Kidney epithelial cell (primary cell): ENCODE measurements around the gene CORT. TPM values are rescaled to one million over a fixed set of nuclear protein-coding genes. Genes with fewer than 3 reads are reported as not detected.

Experiments
- DNase-seq: peaks from one replicate; pipeline ENCODE4 v3.0.0-alpha.2; 2010; ENCODE audit warnings: low read depth
- H3K27me3 ChIP-seq: 2 replicates; pipeline ENCODE4 v1.6.0; 2011; ENCODE audit warnings: low read length; ENCODE audit not compliant: control insufficient read depth, insufficient read depth
- H3K36me3 ChIP-seq: 2 replicates; pipeline ENCODE4 v1.5.1; 2011; ENCODE audit warnings: low read length; ENCODE audit not compliant: control insufficient read depth, insufficient read depth
- H3K4me3 ChIP-seq: 2 replicates; pipeline ENCODE4 v1.5.1; 2011; ENCODE audit warnings: low read depth, mild to moderate bottlenecking, control low read depth, low read length
- CTCF ChIP-seq: IDR thresholded peaks from 2 replicates; pipeline ENCODE4 v1.5.1; 2011; ENCODE audit warnings: mild to moderate bottlenecking, moderate library complexity, low read length, control low read depth, inconsistent platforms; ENCODE audit not compliant: insufficient read depth, poor library complexity, severe bottlenecking
- total RNA-seq: library from RNA; depleted of rRNA; stranded (reverse); fragments of >200 nt; gene quantifications from 2 replicates; pipeline ENCODE4 v1.2.3, GENCODE V29; 2015

The CORT gene
- total RNA-seq, 1 donor from 2014 or later = not detected

GRCh38 chr1:10434590-10434989 lies 15.2 kb upstream of the CORT start:
- no peak overlapping the region for H3K4me3 ChIP-seq
- TF ChIP-seq CTCF = no peak
- no peak for DNase-seq
- no peaks in the 10 kb centered on the region for H3K36me3 ChIP-seq
- H3K27me3 ChIP-seq = no peaks in the 10 kb centered on the region

DNA sequence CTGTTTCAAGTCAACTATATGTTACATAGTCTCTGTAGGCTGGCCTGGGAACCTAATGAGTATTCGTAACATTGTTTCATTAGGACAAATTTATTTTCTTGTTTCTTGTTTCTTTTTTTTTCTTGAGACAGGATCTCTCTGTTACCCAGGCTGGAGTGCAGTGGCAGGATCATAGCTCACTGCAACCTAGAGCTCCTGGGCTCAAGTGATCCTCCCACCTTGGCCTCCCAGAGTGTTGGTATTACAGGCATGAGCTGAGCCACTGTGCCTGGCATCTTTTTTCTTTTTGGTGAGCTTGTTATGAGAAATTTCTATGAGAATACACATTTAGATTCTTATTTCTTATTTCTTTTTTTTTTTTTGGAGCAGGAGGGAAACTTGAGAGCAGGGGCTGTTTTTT lies 12.8 kb upstream of the CORT start:
- H3K27me3 ChIP-seq = no peaks in the 10 kb centered on the region
- H3K36me3 ChIP-seq = no peaks in the 10 kb centered on the region
- TF ChIP-seq CTCF = no peak
- H3K4me3 ChIP-seq = no peak overlapping the region
- no peak for DNase-seq

DNA sequence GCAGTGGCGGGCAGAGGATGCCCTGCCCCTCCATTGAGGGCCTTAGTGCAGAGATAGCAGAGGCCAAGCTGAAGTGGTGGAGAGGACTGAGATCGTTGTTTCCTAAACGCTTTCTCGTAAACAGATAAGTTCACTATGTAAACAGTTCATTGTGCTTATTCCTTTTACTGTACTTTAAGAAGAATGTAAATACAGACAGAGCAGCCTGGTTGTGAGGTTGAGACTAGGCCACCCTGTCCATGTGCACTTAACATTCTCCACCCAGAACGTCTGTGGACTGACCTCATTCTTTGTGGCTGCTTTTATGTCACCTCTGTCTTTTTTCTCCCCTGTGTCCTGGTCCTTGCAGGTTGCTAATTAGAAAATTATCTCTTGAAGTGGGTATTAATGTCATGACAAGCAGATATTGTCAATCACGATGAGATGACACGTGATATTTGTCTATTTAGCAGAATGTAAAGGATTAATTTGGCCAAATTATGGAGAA lies 11.1 kb upstream of the CORT start:
- no peak for DNase-seq
- Histone ChIP-seq H3K36me3 (no peaks in the 10 kb centered on the region), H3K27me3 (no peaks in the 10 kb centered on the region), H3K4me3 (no peak overlapping the region)
- TF ChIP-seq CTCF = no peak

- Histone ChIP-seq H3K36me3 (no peaks in the 10 kb centered on the region), H3K4me3 (no peak overlapping the region), H3K27me3 (no peaks in the 10 kb centered on the region)
- TF ChIP-seq CTCF = no peak
- no peak for DNase-seq
Observed at GRCh38 chr1:10440305-10440704, 9.5 kb upstream of the CORT start.

DNA sequence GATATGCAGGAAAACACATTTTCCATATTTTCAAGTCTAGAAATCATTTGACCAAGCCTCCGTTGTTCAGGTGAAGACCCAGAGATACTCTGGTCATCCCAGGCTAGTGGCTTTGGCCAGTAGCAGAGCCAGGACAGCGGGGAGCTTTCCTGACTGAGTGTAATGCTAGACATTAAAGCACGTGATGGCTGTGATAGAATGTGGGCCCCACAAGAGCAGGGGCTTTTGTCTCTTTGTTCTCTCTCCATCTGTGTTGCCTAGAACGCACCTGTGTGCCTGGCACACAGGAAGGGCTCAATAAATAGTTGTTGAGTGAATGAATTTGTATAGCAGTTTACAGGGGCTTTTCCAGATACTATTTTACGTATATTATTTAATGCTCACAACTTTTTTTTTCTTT lies 9.0 kb upstream of the CORT start:
- TF ChIP-seq CTCF = no peak
- Histone ChIP-seq H3K27me3 (no peaks in the 10 kb centered on the region), H3K4me3 (no peak overlapping the region), H3K36me3 (no peaks in the 10 kb centered on the region)
- no peak for DNase-seq

DNA sequence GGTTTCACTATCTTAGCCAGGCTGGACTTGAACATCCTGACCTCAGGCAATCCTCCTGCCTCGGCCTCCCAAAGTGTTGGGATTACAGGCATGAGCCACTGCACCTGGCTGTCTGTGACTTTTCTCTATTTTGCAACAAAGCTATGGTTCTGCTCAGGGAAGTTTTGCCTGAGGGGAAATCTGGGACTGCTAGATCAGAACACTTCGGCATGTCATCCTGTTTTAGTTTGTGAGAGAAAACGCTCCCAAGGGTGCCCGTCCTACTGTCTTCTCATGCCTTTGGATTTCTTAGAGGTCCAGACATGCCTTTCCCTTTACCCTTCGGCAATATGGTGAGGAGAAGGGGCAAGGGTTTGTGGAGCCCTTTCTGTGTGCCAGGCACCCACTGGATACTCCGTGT lies 5.6 kb upstream of the CORT start:
- Histone ChIP-seq H3K27me3 (no peaks in the 10 kb centered on the region), H3K4me3 (no peak overlapping the region), H3K36me3 (no peaks in the 10 kb centered on the region)
- DNase-seq = no peak
- no peak for TF ChIP-seq CTCF
